HepG2 (cell line): Measurements from ENCODE around the gene PRTN3. TPM values are rescaled to one million over a fixed set of nuclear protein-coding genes. Genes with fewer than 3 reads are reported as not detected.

Source experiments
- KAT8 ChIP-seq: IDR thresholded peaks from 2 replicates; pipeline ENCODE4 v1.6.1; 2016; ENCODE audit warnings: missing genetic modification reagents, missing compliant biosample characterization
- KLF16 ChIP-seq, 2 experiments: sonication (generic) in 1 of 2; formaldehyde crosslinking in 1 of 2; IDR thresholded peaks; 2 replicates each; pipeline versions ENCODE4 v1.6.1 to v1.8.0; 2016 to 2023; ENCODE audit warnings: missing genetic modification reagents in 2 of 2, missing compliant biosample characterization in 1 of 2
- NBN ChIP-seq: fragments of 450-650 bp; conservative IDR thresholded peaks from 2 replicates; pipeline ENCODE4 v1.6.1; 2017
- RAD51 ChIP-seq: fragments of 450-650 bp; IDR thresholded peaks from 2 replicates; pipeline ENCODE4 v1.6.1; 2016; ENCODE audit warnings: borderline replicate concordance
- SMAD1 ChIP-seq: sonication (generic); formaldehyde crosslinking; IDR thresholded peaks from 2 replicates; pipeline ENCODE4 v1.4.0; 2020; ENCODE audit warnings: missing genetic modification reagents, low read depth, mild to moderate bottlenecking, borderline replicate concordance
- SMC3 ChIP-seq: IDR thresholded peaks from 2 replicates; pipeline ENCODE4 v1.6.1; 2011; ENCODE audit warnings: low read length, improper control_type of control experiment
- SRY ChIP-seq: sonication (generic); formaldehyde crosslinking; IDR thresholded peaks from 2 replicates; pipeline ENCODE4 v1.8.0; 2022; ENCODE audit warnings: mild to moderate bottlenecking, missing genetic modification reagents
- SYNCRIP ChIP-seq: fragments of 200-400 bp; formaldehyde crosslinking; IDR thresholded peaks from 2 replicates; pipeline ENCODE4 v1.6.1; 2018; ENCODE audit warnings: mild to moderate bottlenecking, low read depth, low read length; ENCODE audit not compliant: insufficient read depth
- TBX2 ChIP-seq: sonication (generic); formaldehyde crosslinking; IDR thresholded peaks from 2 replicates; pipeline ENCODE4 v1.5.0; 2020; ENCODE audit warnings: missing genetic modification reagents, mild to moderate bottlenecking, borderline replicate concordance
- ZMYM3 ChIP-seq: sonication (generic); formaldehyde crosslinking; IDR thresholded peaks from 2 replicates; pipeline ENCODE4 v1.5.1; 2020; ENCODE audit warnings: mild to moderate bottlenecking, missing genetic modification reagents
- ZNF17 ChIP-seq: sonication (generic); formaldehyde crosslinking; IDR thresholded peaks from 2 replicates; pipeline ENCODE4 v1.5.0; 2020; ENCODE audit warnings: mild to moderate bottlenecking, missing genetic modification reagents
- ZNF20 ChIP-seq: sonication (generic); formaldehyde crosslinking; IDR thresholded peaks from 2 replicates; pipeline ENCODE4 v1.4.0; 2020; ENCODE audit warnings: mild to moderate bottlenecking, moderate library complexity, missing genetic modification reagents
- ZNF331 ChIP-seq: sonication (generic); formaldehyde crosslinking; IDR thresholded peaks from 2 replicates; pipeline ENCODE4 v1.4.0; 2020; ENCODE audit warnings: missing genetic modification reagents
- ZNF543 ChIP-seq: sonication (generic); formaldehyde crosslinking; IDR thresholded peaks from 2 replicates; pipeline ENCODE4 v1.4.0; 2020; ENCODE audit warnings: mild to moderate bottlenecking, missing genetic modification reagents
- ZNF546 ChIP-seq: sonication (generic); formaldehyde crosslinking; conservative IDR thresholded peaks from 2 replicates; pipeline ENCODE4 v1.8.1; 2023; ENCODE audit warnings: mild to moderate bottlenecking, missing genetic modification reagents
- ZNF577 ChIP-seq: sonication (generic); formaldehyde crosslinking; IDR thresholded peaks from 2 replicates; pipeline ENCODE4 v1.4.0; 2020; ENCODE audit warnings: mild to moderate bottlenecking, low read depth, missing genetic modification reagents, borderline replicate concordance
- ZNF629 ChIP-seq: sonication (generic); formaldehyde crosslinking; conservative IDR thresholded peaks from 2 replicates; pipeline ENCODE4 v1.5.0; 2020; ENCODE audit warnings: missing genetic modification reagents
- ZNF773 ChIP-seq: sonication (generic); formaldehyde crosslinking; IDR thresholded peaks from 2 replicates; pipeline ENCODE4 v1.4.0; 2020; ENCODE audit warnings: missing genetic modification reagents, borderline replicate concordance
- ZNF883 ChIP-seq: sonication (generic); formaldehyde crosslinking; IDR thresholded peaks from 2 replicates; pipeline ENCODE4 v1.5.1; 2020; ENCODE audit warnings: mild to moderate bottlenecking, missing genetic modification reagents; ENCODE audit errors: not compliant biosample characterization
- polyA plus RNA-seq, 8 experiments: library from polyadenylated mRNA; depleted of rRNA in 3 of 8; stranded (reverse) in 7 of 8; unstranded in 1 of 8; fragments of >200 nt; fragmentation: Illumina TruSeq in 4 of 8; extraction: Trizol in 4 of 8; gene quantifications; 2 replicates each; pipeline versions ENCODE4 v1.2.1 to v1.2.3, GENCODE V29; 2011 to 2016; ENCODE audit warnings: low read depth in 4 of 8, missing spikeins in 1 of 8, mixed read lengths in 1 of 8; ENCODE audit not compliant: insufficient read depth in 1 of 8
- total RNA-seq, 5 experiments: library from RNA; depleted of rRNA; stranded (reverse); fragments of >200 nt; fragmentation: Illumina TruSeq; extraction: Trizol; gene quantifications; 2 replicates each; pipeline ENCODE4 v1.2.3, GENCODE V29; 2016; ENCODE audit warnings: low read depth in 1 of 5
- TF ChIP-seq, protein P1 (sequence below): sonication (generic); formaldehyde crosslinking; IDR thresholded peaks from 2 replicates; pipeline ENCODE4 v1.4.0; 2020; ENCODE audit warnings: missing genetic modification reagents
- TF ChIP-seq, protein P2 (sequence below): sonication (generic); formaldehyde crosslinking; IDR thresholded peaks from 2 replicates; pipeline ENCODE4 v1.9.0; 2022; ENCODE audit warnings: low read depth, missing genetic modification reagents
- TF ChIP-seq, protein P3 (sequence below), 2 experiments: sonication (generic) in 1 of 2; formaldehyde crosslinking in 1 of 2; IDR thresholded peaks; 2 replicates each; pipeline versions ENCODE4 v1.4.0 to v1.6.1; 2016 to 2020; ENCODE audit warnings: borderline replicate concordance in 1 of 2, low read depth in 1 of 2, mild to moderate bottlenecking in 1 of 2, missing genetic modification reagents in 1 of 2
- TF ChIP-seq, protein P4 (sequence below): IDR thresholded peaks from 2 replicates; pipeline ENCODE4 v1.6.1; 2016; ENCODE audit warnings: missing genetic modification reagents, missing compliant biosample characterization

PRTN3 gene
- total and polyA plus RNA-seq, 2 of the 13 experiments (the other 11 are each of a cell fraction or from before 2014, with no cell fraction given): not detected

DNA sequence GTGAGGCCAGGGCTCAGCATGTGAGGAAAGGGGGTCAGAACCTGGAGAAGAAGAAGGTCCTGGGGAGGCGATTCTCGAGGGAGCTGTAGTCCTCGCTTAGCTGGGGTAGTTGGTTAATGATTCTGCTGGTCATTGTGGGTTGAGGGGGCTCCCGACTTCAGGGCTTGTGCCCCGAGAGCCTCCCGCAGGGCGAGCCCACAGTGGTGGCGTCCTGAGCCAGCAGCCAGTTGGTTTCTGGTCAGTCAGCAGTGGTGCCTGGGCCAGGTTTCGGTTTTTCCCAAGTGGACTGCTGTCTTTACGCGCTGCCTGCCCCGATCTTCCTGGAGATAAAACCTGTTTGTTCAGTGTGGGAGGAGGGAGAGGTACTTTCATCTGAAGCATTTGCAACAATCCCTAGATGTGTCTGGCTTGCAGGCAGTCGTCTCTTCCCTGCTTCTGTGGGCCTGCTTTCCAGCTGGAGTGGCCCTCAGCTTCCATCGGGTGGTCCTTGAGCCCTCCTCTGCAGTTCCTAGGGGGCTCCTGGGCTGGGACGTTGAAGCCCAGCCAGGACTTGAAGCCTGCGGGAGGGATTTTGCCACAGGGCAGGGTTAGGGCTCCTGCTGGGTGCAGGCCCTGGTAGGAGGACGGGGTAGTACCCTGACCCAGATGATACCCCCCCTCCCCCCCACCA lies 40.3 kb upstream of the PRTN3 start (continued):
- TF ChIP-seq ZNF773 (no peak), KAT8 (CRISPR knock-in tag) (no peak), RAD51 (no peak), ZNF883 (CRISPR knock-in tag) (no peak), ZNF20 (CRISPR knock-in tag) (no peak), ZNF577 (CRISPR knock-in tag) (no peak), ZNF546 (no peak), ZNF331 (CRISPR knock-in tag) (0 out of 2 replicates have a peak, but pooled peaks have one; percentile 39), SMC3 (no peak), KLF16 (CRISPR knock-in tag; IDR thresholded peaks at IDR 0.05) (no peak), SMAD1 (CRISPR knock-in tag) (no peak), ZMYM3 (no peak), NBN (no peak), SYNCRIP (no peak), SRY (CRISPR knock-in tag) (no peak), ZNF629 (CRISPR knock-in tag) (no peak), TBX2 (CRISPR knock-in tag) (no peak), ZNF17 (no peak), ZNF543 (CRISPR knock-in tag) (no peak)
- TF ChIP-seq, protein P1, sequence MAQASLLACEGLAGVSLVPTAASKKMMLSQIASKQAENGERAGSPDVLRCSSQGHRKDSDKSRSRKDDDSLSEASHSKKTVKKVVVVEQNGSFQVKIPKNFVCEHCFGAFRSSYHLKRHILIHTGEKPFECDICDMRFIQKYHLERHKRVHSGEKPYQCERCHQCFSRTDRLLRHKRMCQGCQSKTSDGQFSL (CRISPR knock-in tag): no peak
- TF ChIP-seq, protein P2, sequence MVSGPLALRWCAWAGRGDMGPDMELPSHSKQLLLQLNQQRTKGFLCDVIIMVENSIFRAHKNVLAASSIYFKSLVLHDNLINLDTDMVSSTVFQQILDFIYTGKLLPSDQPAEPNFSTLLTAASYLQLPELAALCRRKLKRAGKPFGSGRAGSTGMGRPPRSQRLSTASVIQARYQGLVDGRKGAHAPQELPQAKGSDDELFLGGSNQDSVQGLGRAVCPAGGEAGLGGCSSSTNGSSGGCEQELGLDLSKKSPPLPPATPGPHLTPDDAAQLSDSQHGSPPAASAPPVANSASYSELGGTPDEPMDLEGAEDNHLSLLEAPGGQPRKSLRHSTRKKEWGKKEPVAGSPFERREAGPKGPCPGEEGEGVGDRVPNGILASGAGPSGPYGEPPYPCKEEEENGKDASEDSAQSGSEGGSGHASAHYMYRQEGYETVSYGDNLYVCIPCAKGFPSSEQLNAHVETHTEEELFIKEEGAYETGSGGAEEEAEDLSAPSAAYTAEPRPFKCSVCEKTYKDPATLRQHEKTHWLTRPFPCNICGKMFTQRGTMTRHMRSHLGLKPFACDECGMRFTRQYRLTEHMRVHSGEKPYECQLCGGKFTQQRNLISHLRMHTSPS: 0 out of 2 replicates have a peak, but pooled peaks have one; percentile 6
- TF ChIP-seq, protein P3, sequence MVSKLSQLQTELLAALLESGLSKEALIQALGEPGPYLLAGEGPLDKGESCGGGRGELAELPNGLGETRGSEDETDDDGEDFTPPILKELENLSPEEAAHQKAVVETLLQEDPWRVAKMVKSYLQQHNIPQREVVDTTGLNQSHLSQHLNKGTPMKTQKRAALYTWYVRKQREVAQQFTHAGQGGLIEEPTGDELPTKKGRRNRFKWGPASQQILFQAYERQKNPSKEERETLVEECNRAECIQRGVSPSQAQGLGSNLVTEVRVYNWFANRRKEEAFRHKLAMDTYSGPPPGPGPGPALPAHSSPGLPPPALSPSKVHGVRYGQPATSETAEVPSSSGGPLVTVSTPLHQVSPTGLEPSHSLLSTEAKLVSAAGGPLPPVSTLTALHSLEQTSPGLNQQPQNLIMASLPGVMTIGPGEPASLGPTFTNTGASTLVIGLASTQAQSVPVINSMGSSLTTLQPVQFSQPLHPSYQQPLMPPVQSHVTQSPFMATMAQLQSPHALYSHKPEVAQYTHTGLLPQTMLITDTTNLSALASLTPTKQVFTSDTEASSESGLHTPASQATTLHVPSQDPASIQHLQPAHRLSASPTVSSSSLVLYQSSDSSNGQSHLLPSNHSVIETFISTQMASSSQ (IDR thresholded peaks at IDR 0.05; ENCODE audit: low read depth): no peak
- TF ChIP-seq, protein P3 (CRISPR knock-in tag; IDR thresholded peaks at IDR 0.05; ENCODE audit: borderline replicate concordance): no peak
- TF ChIP-seq, protein P4, sequence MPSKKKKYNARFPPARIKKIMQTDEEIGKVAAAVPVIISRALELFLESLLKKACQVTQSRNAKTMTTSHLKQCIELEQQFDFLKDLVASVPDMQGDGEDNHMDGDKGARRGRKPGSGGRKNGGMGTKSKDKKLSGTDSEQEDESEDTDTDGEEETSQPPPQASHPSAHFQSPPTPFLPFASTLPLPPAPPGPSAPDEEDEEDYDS: peak; percentile 39; the same call in 1 of the 2 replicates
